SJCRH30 (cell line): Measurements from ENCODE around the gene JAZF1. TPM values are rescaled to one million over a fixed set of nuclear protein-coding genes. Genes with fewer than 3 reads are reported as not detected.
A peak's percentile ranks its signal among the peaks of the same experiment; 100 is the strongest.

Source experiments
- DNase-seq, 2 experiments: peaks; one replicate each; pipeline ENCODE4 v3.0.0-alpha.2; 2015 to 2020
- H3K27ac ChIP-seq: fragments of 250-450 bp; sonication (Bioruptor Pico); 2 replicates; pipeline ENCODE4 v1.5.1; 2020; ENCODE audit warnings: mild to moderate bottlenecking, moderate library complexity
- H3K27me3 ChIP-seq: fragments of 250-450 bp; sonication (Bioruptor Pico); 2 replicates; pipeline ENCODE4 v1.5.1; 2020; ENCODE audit warnings: mild to moderate bottlenecking, moderate library complexity
- H3K36me3 ChIP-seq: fragments of 250-450 bp; sonication (Bioruptor Pico); 2 replicates; pipeline ENCODE4 v1.5.1; 2020; ENCODE audit warnings: mild to moderate bottlenecking, moderate library complexity
- H3K4me1 ChIP-seq: fragments of 250-450 bp; sonication (Bioruptor Pico); 2 replicates; pipeline ENCODE4 v1.5.1; 2020; ENCODE audit warnings: mild to moderate bottlenecking, moderate library complexity
- H3K4me3 ChIP-seq: fragments of 250-450 bp; sonication (Bioruptor Pico); 2 replicates; pipeline ENCODE4 v1.5.1; 2020; ENCODE audit warnings: mild to moderate bottlenecking, moderate library complexity
- H3K9me3 ChIP-seq: fragments of 250-450 bp; sonication (Bioruptor Pico); replicated peaks from 2 replicates; pipeline ENCODE4 v1.5.1; 2020; ENCODE audit warnings: mild to moderate bottlenecking, moderate library complexity
- total RNA-seq: library from RNA; depleted of rRNA; stranded (reverse); fragments of >200 nt; shearing (Covaris generic); gene quantifications from 2 replicates; pipeline ENCODE4 v1.2.3, GENCODE V29; 2014

JAZF1 gene
- total RNA-seq, 1 experiment from 2014 or later: 10.5 TPM

DNA sequence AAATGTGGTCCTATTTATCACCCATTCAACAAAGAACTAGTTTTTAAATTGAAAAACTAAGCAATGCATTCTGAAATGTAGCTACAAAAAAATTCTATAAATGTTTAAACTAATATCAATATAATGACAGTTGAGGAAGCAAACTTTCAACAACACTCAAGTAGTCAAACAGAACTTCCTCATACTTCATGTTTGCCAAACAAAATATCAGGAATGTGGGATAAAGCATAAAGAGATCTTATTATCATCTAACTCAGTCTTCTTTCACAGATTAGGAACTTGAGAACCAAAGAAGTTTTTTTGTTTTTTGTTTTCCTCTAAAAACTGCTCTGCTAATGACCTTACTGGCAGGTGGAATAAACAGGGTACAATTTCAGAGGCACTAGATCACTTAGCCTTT is 116.2 kb downstream of the JAZF1 start:
- Histone ChIP-seq H3K4me3 (no peak overlapping the region), H3K27me3 (no peaks in the 10 kb centered on the region; the same call in 1 of the 2 replicates), H3K4me1 (peaks cover 6% of the 10 kb centered on the region), H3K9me3 (no peaks in the 10 kb centered on the region), H3K36me3 (no peaks in the 10 kb centered on the region), H3K27ac (no peak overlapping the region)
- DNase-seq: no peak

DNA sequence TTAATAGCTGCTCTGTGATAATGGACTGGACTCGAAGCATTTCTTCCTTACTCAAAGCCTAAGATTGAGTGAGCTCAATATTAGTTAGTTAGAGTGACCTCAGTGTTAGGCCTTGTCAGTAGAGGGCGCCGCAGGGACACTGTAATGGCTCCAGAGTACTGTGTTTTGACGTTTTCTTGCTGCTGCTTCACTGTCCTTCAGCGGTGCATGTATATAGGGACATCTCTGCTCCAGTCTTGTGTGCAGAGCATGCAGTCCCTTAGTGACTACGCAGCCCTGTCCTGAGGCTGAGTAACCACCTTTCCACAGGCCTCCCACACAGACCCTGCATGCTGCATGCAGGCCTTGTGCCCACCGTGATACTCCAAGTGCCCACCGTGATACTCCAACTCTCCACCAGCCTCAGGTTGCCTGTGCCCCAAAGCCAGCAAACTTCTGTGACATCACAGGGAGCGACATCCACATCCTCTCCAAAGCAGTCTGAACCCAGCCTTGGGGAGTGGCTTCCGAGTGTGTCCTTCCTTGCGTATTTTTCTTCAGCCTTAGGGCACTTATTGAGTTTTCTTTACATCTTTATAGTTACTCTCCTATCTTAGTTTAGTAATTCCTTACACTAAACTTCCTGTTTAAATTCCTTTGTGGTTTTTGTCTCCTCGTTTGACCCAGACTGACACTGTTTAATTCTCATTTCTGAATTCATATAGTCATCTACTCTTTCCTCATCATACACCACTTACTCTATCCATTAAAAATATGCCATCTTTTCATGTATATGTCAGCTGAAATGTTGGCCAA is 118.2 kb downstream of the JAZF1 start:
- Histone ChIP-seq H3K27ac (no peak overlapping the region), H3K36me3 (no peaks in the 10 kb centered on the region), H3K4me1 (peaks cover 6% of the 10 kb centered on the region), H3K4me3 (no peak overlapping the region), H3K9me3 (no peaks in the 10 kb centered on the region), H3K27me3 (no peaks in the 10 kb centered on the region; the same call in 1 of the 2 replicates)
- DNase-seq: peak; percentile 71 to 84

DNA sequence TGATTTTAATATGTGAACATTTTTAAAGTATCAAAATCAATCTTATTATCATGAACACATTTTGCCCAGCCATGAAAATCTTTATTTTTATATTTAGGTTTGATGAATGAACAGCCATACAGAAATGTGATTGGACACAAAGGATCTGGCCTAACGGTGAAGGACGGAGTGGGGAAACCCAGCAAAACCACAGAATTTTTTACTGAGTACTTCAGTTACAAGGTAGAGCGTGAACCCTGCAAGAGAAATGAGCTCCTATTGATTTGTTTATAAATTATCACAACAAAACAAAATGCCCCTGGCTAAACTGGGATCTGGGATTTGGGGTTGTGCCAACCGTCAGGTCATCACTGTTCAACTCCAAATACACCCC is 118.8 kb downstream of the JAZF1 start:
- no peak overlapping the region for H3K4me3 ChIP-seq
- no peaks in the 10 kb centered on the region for H3K9me3 ChIP-seq
- DNase-seq: no peak
- no peaks in the 10 kb centered on the region; the same call in 1 of the 2 replicates for H3K27me3 ChIP-seq
- H3K36me3 ChIP-seq: no peaks in the 10 kb centered on the region
- H3K27ac ChIP-seq: no peak overlapping the region
- H3K4me1 ChIP-seq: peaks cover 6% of the 10 kb centered on the region

- no peak overlapping the region for H3K27ac ChIP-seq
- no peaks in the 10 kb centered on the region for H3K9me3 ChIP-seq
- no peaks in the 10 kb centered on the region for H3K36me3 ChIP-seq
- H3K4me3 ChIP-seq: no peak overlapping the region
- H3K27me3 ChIP-seq: no peaks in the 10 kb centered on the region; the same call in 1 of the 2 replicates
- DNase-seq: no peak
- H3K4me1 ChIP-seq: peaks cover 6% of the 10 kb centered on the region
These were observed 120.1 kb downstream of the JAZF1 start for GRCh38 chr7:28060371-28060950.

- Histone ChIP-seq H3K9me3 (no peaks in the 10 kb centered on the region), H3K27me3 (no peaks in the 10 kb centered on the region), H3K36me3 (no peaks in the 10 kb centered on the region), H3K4me3 (no peak overlapping the region), H3K27ac (peak overlapping the region; percentile 44), H3K4me1 (peaks cover 28% of the 10 kb centered on the region)
- peak in 1 of 2 experiments; percentile 18 for DNase-seq
These were observed 125.4 kb downstream of the JAZF1 start for GRCh38 chr7:28055161-28055544.

DNA sequence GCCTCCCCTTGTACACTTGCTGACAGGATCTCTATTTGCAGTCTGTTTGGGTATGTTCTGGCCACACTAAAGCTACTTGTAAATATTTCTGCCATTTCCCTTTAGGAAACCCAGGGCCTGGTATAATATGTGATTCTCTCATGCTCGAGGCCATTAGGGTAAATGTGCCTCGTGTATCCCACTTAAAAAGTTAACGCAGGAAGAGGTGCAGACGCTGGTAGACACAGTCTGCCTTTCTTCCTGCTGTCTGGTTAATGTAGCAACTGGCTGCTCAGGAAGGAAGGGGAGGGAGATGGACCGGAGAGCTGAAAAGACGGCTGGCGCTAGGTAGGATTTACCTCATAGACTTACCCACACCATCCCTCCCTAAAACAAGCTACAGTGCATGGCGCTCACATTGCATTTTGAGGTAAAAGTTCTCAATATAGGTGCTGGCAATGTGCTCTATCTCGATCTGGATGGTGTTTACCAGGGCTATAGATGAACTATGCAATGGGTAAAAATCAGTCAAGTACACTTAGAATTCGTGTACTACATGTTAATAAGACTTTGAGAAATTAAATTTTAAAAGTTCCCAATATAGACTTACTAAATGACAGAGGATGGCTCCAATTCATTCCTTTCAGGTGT is 125.9 kb downstream of the JAZF1 start:
- peak overlapping the region; percentile 44 for H3K27ac ChIP-seq

GRCh38 chr7:28052933-28053332 is 127.7 kb downstream of the JAZF1 start:
- H3K4me3 ChIP-seq: no peak overlapping the region
- peak in 1 of 2 experiments; percentile 15 for DNase-seq
- H3K4me1 ChIP-seq: peaks cover 28% of the 10 kb centered on the region
- no peaks in the 10 kb centered on the region for H3K27me3 ChIP-seq
- H3K36me3 ChIP-seq: no peaks in the 10 kb centered on the region
- H3K27ac ChIP-seq: no peak overlapping the region
- H3K9me3 ChIP-seq: no peaks in the 10 kb centered on the region

More for the DNA sequence above, 125.9 kb downstream of the JAZF1 start:
- Histone ChIP-seq H3K27me3 (no peaks in the 10 kb centered on the region), H3K4me3 (no peak overlapping the region), H3K36me3 (no peaks in the 10 kb centered on the region), H3K9me3 (no peaks in the 10 kb centered on the region), H3K4me1 (peaks cover 28% of the 10 kb centered on the region)
- DNase-seq: peak in 1 of 2 experiments; percentile 14

DNA sequence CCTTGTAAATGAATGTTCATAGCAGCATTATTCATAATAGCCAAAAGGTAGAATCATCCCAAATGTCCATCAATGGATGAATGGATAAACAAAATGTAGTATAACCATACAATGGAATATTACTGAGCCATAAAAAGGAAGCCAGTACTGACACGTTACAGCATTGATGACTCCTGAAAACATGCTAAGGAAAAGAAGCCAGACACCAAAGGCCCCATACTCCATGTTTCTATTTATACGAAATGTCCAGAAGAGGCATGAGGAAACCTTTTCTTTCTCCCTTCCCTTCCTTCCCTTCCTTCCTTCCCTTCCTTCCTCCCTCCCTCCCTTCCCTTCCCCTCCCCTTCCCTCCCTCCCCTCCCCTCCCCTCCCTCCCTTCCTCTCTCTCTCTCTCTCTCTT is 131.9 kb downstream of the JAZF1 start:
- Histone ChIP-seq H3K4me3 (no peak overlapping the region), H3K27me3 (no peaks in the 10 kb centered on the region), H3K9me3 (no peaks in the 10 kb centered on the region), H3K27ac (no peak overlapping the region), H3K36me3 (no peaks in the 10 kb centered on the region), H3K4me1 (peaks cover 13% of the 10 kb centered on the region)
- no peak for DNase-seq

- Histone ChIP-seq H3K4me3 (no peak overlapping the region), H3K27ac (no peak overlapping the region), H3K4me1 (no peaks in the 10 kb centered on the region), H3K27me3 (no peaks in the 10 kb centered on the region), H3K36me3 (no peaks in the 10 kb centered on the region), H3K9me3 (no peaks in the 10 kb centered on the region)
- no peak for DNase-seq
These were observed 134.6 kb downstream of the JAZF1 start for GRCh38 chr7:28046035-28046434.

DNA sequence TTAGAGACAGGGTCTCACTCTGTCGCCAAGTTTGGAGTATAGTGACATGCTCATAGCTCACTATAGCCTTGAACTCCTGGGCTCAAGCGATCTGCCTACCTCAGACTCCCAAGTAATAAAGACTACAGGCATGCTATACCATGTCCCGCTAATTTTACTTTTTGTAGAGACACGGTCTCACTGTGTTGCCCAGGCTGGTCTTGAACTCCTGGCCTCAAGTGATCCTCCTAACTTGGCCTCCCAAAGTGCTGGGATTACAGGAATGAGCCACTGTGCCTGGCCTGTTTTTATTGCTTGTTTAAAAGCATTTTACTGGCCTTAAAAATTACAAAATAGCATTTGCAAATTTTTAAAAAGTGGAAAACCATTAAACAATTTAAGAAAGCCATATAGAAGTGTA is 135.0 kb downstream of the JAZF1 start:
- H3K36me3 ChIP-seq: no peaks in the 10 kb centered on the region
- no peaks in the 10 kb centered on the region for H3K27me3 ChIP-seq
- DNase-seq: no peak
- no peaks in the 10 kb centered on the region for H3K9me3 ChIP-seq
- no peak overlapping the region for H3K4me3 ChIP-seq
- no peak overlapping the region for H3K27ac ChIP-seq
- H3K4me1 ChIP-seq: no peaks in the 10 kb centered on the region

GRCh38 chr7:28044825-28045224 is 135.8 kb downstream of the JAZF1 start:
- H3K27ac ChIP-seq: no peak overlapping the region
- no peaks in the 10 kb centered on the region for H3K27me3 ChIP-seq
- no peak for DNase-seq
- H3K4me1 ChIP-seq: no peaks in the 10 kb centered on the region
- no peaks in the 10 kb centered on the region for H3K36me3 ChIP-seq
- no peaks in the 10 kb centered on the region for H3K9me3 ChIP-seq
- H3K4me3 ChIP-seq: no peak overlapping the region

DNA sequence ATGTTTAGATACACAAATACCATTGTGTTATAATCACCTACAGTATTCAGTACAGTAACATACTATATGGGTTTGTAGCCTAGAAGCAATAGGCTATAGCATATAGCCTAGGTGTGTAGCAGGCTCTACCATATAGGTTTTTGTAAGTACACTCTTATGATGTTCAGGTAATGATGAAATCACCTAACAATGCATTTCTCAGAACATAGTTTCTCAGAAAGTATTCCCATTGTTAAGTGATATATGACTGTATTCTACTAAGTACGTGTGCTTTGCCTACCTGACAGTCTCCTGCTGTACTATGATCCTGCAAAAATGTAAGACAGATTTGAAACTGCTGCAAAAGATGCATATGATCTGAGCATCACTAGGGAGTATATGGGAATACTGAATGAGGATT is 137.9 kb downstream of the JAZF1 start:
- no peak overlapping the region for H3K27ac ChIP-seq
- H3K27me3 ChIP-seq: no peaks in the 10 kb centered on the region
- no peaks in the 10 kb centered on the region for H3K36me3 ChIP-seq
- no peaks in the 10 kb centered on the region for H3K9me3 ChIP-seq
- no peak overlapping the region for H3K4me3 ChIP-seq
- 0 out of 2 replicates have a peak, but pooled peaks cover 2% of the 10 kb centered on the region for H3K4me1 ChIP-seq
- DNase-seq: no peak

DNA sequence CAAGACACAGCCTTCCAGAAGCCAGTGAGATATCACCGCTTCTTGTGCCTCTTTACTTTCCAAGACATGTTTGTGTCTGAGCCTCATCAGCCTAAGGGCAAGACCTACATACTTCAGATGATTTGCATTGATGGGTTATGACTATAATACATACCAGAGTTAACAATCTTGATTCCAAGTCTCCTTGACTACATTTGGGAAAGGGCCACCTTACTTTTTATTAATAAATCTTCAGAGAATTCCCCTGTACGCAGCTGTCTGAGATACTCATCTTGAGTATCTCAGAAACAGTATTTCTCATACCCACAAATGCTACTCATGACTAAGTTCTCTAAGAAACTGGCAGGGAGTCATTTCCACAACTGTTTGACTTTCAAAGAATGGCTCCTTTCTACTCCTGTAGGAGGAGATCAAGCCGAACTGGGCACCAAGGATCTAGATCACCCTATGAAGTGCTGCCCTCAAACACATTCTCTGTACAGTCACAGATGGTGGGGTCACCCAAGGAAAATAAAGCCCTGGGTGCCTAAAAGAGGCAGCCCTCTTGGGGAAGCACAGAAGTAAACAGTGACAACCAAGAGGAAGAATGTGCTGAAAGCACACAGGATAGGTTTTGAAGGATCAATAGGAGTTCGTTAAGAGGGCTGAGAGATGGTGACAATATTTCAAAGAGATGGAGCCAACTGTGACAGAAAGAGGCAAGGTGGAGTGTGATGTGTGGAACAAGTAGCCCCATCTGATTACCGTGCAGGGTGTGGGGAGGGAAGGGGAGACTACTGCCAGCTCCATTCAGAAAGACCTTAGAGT is 138.9 kb downstream of the JAZF1 start:
- no peak for DNase-seq
- no peak overlapping the region for H3K4me3 ChIP-seq
- H3K27me3 ChIP-seq: no peaks in the 10 kb centered on the region
- no peaks in the 10 kb centered on the region for H3K9me3 ChIP-seq
- H3K4me1 ChIP-seq: 0 out of 2 replicates have a peak, but pooled peaks cover 4% of the 10 kb centered on the region
- H3K27ac ChIP-seq: no peak overlapping the region
- H3K36me3 ChIP-seq: no peaks in the 10 kb centered on the region

DNA sequence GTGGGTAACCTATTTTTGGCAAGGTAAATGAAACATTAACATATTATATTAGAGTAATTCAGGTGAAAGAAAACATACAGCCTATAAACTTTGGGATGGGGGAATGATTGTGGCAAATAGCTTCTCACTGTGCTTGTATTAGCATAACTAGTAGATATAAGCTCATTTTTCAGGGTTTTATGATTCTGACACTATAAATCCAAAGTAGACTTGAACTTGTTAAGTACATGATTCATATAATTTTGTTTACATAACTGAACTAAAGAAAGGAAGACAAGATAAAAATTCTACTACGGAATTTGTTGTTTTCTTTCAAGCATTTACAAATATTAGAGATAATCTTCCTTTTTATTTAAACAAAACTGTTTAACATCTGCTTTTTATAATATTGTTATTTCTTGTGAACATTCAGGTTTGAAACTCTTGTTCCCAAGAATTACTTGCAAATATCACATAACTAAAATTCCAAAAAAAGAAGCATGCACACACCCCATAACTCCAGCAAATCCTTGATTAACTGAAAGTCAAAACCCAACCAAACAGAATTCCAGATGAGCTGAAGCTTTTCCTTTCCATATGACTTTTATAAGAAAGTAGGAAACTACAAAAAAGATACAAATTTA is 142.3 kb downstream of the JAZF1 start:
- Histone ChIP-seq H3K4me1 (0 out of 2 replicates have a peak, but pooled peaks cover 4% of the 10 kb centered on the region), H3K27ac (no peak overlapping the region)

More for the DNA sequence above, 142.3 kb downstream of the JAZF1 start:
- Histone ChIP-seq H3K27me3 (no peaks in the 10 kb centered on the region), H3K9me3 (no peaks in the 10 kb centered on the region), H3K4me3 (no peak overlapping the region), H3K36me3 (no peaks in the 10 kb centered on the region)
- no peak for DNase-seq
